Keratinocyte (primary cell): Measurements from ENCODE around the gene EPB41L2. TPM values are rescaled to one million over a fixed set of nuclear protein-coding genes. Genes with fewer than 3 reads are reported as not detected.
"Not testable (repeated sequence)": the region's sequence is repeated elsewhere in the genome, so short reads cannot be mapped to it uniquely, and the experiment has no call there.

Source experiments
- DNase-seq: peaks from one replicate; pipeline ENCODE4 v3.0.0-alpha.2; 2011; ENCODE audit warnings: low read depth, missing footprints, low spot score
- FAIRE-seq: peaks from 2 replicates; lab custom pipeline; 2011; peaks lifted over from hg19 to GRCh38; lab: Jason Lieb, UNC
- H2AFZ ChIP-seq: 2 replicates; pipeline ENCODE4 v1.6.0; 2012; ENCODE audit warnings: low read length, control low read depth, inconsistent platforms; ENCODE audit not compliant: control insufficient read depth
- H3K27ac ChIP-seq: 2 replicates; pipeline ENCODE4 v1.5.1; 2011; ENCODE audit warnings: low read length; ENCODE audit not compliant: control insufficient read depth, insufficient read depth
- H3K27me3 ChIP-seq: 3 replicates; pipeline ENCODE4 v1.6.0; 2011; ENCODE audit warnings: low read length; ENCODE audit not compliant: control insufficient read depth, insufficient read depth; ENCODE audit errors: extremely low read depth
- H3K36me3 ChIP-seq, 2 experiments: 2 replicates in 1 of 2; 3 replicates in 1 of 2; pipeline ENCODE4 v1.5.1; 2011; ENCODE audit warnings: low read length in 2 of 2, mild to moderate bottlenecking in 1 of 2; ENCODE audit not compliant: control insufficient read depth in 2 of 2, insufficient read depth in 2 of 2; ENCODE audit errors: extremely low read depth in 1 of 2
- H3K4me1 ChIP-seq: 3 replicates; pipeline ENCODE4 v1.5.1; 2011; ENCODE audit warnings: low read length; ENCODE audit not compliant: control insufficient read depth, insufficient read depth; ENCODE audit errors: extremely low read depth
- H3K4me2 ChIP-seq: 3 replicates; pipeline ENCODE4 v1.6.0; 2011; ENCODE audit warnings: low read depth, low read length; ENCODE audit not compliant: control insufficient read depth, insufficient read depth; ENCODE audit errors: extremely low read depth
- H3K4me3 ChIP-seq, 3 experiments: fragments of 200-600 bp in 1 of 3; sonication (generic) in 1 of 3; 2 replicates in 2 of 3; 3 replicates in 1 of 3; pipeline ENCODE4 v1.5.1; 2011 to 2016; ENCODE audit warnings: low read length in 3 of 3, mild to moderate bottlenecking in 3 of 3, control low read depth in 2 of 3, inconsistent platforms in 1 of 3, low read depth in 1 of 3, mixed read lengths in 1 of 3, mixed run types in 1 of 3, moderate library complexity in 1 of 3; ENCODE audit not compliant: control insufficient read depth in 2 of 3, insufficient read depth in 2 of 3; ENCODE audit errors: extremely low read depth in 1 of 3
- H3K79me2 ChIP-seq: 2 replicates; pipeline ENCODE4 v1.6.0; 2012; ENCODE audit warnings: low read length; ENCODE audit not compliant: control insufficient read depth, insufficient read depth
- H3K9ac ChIP-seq: 3 replicates; pipeline ENCODE4 v1.6.0; 2011; ENCODE audit warnings: low read length; ENCODE audit not compliant: control insufficient read depth, insufficient read depth; ENCODE audit errors: extremely low read depth
- H3K9me1 ChIP-seq: 3 replicates; pipeline ENCODE4 v1.6.0; 2011; ENCODE audit warnings: low read length; ENCODE audit not compliant: control insufficient read depth, insufficient read depth; ENCODE audit errors: extremely low read depth
- H3K9me3 ChIP-seq: 2 replicates; pipeline ENCODE4 v1.5.1; 2012; ENCODE audit warnings: low read depth, low read length; ENCODE audit not compliant: control insufficient read depth
- H4K20me1 ChIP-seq: 3 replicates; pipeline ENCODE4 v1.6.0; 2011; ENCODE audit warnings: low read length; ENCODE audit not compliant: control insufficient read depth, insufficient read depth; ENCODE audit errors: extremely low read depth
- EZH2 ChIP-seq: IDR thresholded peaks from one replicate; pipeline ENCODE4 v1.6.1; 2012; ENCODE audit warnings: inconsistent platforms, mild to moderate bottlenecking, low read length, moderate library complexity
- dilution Hi-C: fragments of 300-500 bp; cut with MboI; formaldehyde crosslinking; loops from one replicate; pipeline ENCODE4 v1.7.0; 2020; ENCODE audit warnings: low sequenced_read_pairs; ENCODE audit not compliant: extremely low pct_ligation_motif_present
- polyA plus RNA-seq, 5 experiments: library from polyadenylated mRNA; depleted of rRNA in 3 of 5; stranded (reverse) in 3 of 5; stranded (forward) in 1 of 5; unstranded in 1 of 5; fragments of >200 nt; gene quantifications; 1 replicate in 1 of 5; 2 replicates in 3 of 5; 3 replicates in 1 of 5; pipeline versions ENCODE4 v1.2.1 to v1.2.3, GENCODE V29; 2011 to 2012; ENCODE audit warnings: missing spikeins in 2 of 5, low read depth in 1 of 5, low replicate concordance in 1 of 5
- TF ChIP-seq, protein P1 (sequence below), 3 experiments: IDR thresholded peaks in 1 of 3; conservative IDR thresholded peaks in 1 of 3; optimal IDR thresholded peaks in 1 of 3; 2 replicates in 2 of 3; 3 replicates in 1 of 3; pipeline versions ENCODE3 to v1.5.1; 2011; ENCODE audit warnings: low read length in 3 of 3, mild to moderate bottlenecking in 3 of 3, moderate library complexity in 2 of 3, control low read depth in 1 of 3, inconsistent platforms in 1 of 3; ENCODE audit not compliant: insufficient read depth in 2 of 3; ENCODE audit errors: extremely low read depth in 1 of 3

EPB41L2 gene
- polyA plus RNA-seq, 1 donor (not counting 4 experiments of a cell fraction or from before 2014, with no cell fraction given), result 22.0 TPM

DNA sequence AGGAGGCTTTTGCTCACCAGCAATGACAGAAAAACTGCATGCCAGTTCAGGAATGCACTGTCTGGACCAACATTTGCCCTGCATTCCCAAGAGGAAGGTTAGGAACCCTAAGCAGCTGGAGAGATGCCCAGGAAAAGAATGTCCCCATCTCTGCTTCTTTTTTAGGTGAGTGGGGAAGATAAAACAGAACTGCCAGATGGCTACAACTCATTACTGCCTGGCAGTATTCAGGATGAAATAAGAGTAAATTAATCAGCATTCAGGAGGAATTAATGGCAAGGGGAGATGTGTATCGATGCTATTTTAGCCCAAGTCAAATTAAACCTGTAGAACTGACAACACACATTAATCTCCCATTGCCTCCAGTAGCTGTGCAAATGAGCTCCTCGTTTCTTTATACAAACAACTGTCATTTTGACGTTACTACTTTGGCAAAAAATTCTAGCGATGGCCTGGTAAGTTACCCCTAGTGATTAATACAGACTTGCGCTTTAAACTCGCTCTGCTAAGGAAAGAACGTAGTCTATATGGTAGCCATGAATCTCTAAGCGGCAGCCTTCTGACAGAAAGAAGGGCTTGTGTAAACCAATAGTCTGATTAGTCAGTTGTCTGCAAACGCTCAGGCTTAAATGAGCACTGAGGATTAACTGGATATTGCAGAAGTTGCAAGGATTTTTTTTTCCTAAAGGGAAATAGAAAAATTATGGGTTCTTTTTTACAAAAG is 252.6 kb downstream of the EPB41L2 start:
- H4K20me1 ChIP-seq, result no peaks in the 10 kb centered on the region
- DNase-seq, result no peak
- no peaks in the 10 kb centered on the region for H3K36me3 ChIP-seq
- no peak overlapping the region for H3K27ac ChIP-seq
- no peak overlapping the region for H3K9ac ChIP-seq
- TF ChIP-seq EZH2, result no peak
- TF ChIP-seq, protein P1, sequence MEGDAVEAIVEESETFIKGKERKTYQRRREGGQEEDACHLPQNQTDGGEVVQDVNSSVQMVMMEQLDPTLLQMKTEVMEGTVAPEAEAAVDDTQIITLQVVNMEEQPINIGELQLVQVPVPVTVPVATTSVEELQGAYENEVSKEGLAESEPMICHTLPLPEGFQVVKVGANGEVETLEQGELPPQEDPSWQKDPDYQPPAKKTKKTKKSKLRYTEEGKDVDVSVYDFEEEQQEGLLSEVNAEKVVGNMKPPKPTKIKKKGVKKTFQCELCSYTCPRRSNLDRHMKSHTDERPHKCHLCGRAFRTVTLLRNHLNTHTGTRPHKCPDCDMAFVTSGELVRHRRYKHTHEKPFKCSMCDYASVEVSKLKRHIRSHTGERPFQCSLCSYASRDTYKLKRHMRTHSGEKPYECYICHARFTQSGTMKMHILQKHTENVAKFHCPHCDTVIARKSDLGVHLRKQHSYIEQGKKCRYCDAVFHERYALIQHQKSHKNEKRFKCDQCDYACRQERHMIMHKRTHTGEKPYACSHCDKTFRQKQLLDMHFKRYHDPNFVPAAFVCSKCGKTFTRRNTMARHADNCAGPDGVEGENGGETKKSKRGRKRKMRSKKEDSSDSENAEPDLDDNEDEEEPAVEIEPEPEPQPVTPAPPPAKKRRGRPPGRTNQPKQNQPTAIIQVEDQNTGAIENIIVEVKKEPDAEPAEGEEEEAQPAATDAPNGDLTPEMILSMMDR (optimal IDR thresholded peaks at IDR 0.05 in 1 of 3, IDR thresholded peaks at IDR 0.05 in 1 of 3, conservative IDR thresholded peaks at IDR 0.05 in 1 of 3; ENCODE audit: extremely low read depth in 1 of 3, insufficient read depth in 2 of 3, low read length in 3 of 3), result no peak
- H3K4me2 ChIP-seq, result no peak overlapping the region
- no peak for FAIRE-seq
- dilution Hi-C loops, result no loop called here
- H3K4me3 ChIP-seq, result no peak overlapping the region
- no peaks in the 10 kb centered on the region for H3K9me1 ChIP-seq
- H3K27me3 ChIP-seq, result no peaks in the 10 kb centered on the region
- no peaks in the 10 kb centered on the region for H3K9me3 ChIP-seq
- H3K4me1 ChIP-seq, result no peaks in the 10 kb centered on the region
- no peaks in the 10 kb centered on the region for H3K79me2 ChIP-seq
- no peak overlapping the region for H2AFZ ChIP-seq

DNA sequence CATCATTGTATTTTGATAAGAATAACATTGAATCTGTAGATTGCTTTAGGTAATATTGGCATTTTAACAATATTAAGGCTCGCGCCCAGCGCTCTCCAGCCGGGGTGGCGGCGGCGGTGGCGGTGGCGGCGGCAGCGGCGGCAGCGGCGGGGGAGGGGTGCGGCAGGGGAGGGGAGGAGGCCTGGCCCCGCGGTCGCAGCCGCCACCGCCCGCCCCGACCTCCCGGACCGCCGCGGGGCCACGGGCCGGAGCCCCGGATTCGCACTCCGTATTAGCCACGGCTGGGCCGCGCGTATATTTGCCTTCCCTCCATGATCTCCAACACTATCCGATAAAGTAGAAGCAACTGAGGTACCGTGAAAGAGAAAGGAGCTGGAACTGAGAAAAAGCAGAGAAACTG is 261.7 kb downstream of the EPB41L2 start:
- H3K9me1 ChIP-seq, H3K27me3 ChIP-seq, FAIRE-seq, H3K36me3 ChIP-seq, dilution Hi-C loops, H2AFZ ChIP-seq, H3K9me3 ChIP-seq, H3K27ac ChIP-seq, H3K9ac ChIP-seq, H4K20me1 ChIP-seq, H3K4me3 ChIP-seq, H3K4me2 ChIP-seq, H3K79me2 ChIP-seq, H3K4me1 ChIP-seq, DNase-seq: not testable (repeated sequence)

DNA sequence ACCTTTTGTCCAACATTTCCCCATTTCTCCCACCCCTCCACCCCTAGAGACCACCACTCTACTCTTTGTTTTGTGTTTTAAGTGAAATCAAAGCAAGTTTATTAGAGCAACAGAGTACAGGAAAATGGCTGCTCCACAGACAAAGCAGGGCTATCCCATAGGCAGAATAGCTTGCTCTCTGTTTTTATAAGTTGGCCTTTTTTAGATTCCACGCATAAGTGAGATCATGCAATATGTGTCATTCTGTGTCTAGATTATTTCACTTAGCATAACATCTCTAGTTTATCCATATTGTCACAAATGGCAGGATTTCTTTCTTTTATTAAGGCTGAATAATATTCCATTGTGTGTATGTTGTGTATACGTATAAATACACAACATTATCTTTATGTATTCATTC is 266.0 kb downstream of the EPB41L2 start:
- no peaks in the 10 kb centered on the region for H3K4me1 ChIP-seq
- no peaks in the 10 kb centered on the region for H4K20me1 ChIP-seq
- H3K4me2 ChIP-seq, result no peak overlapping the region
- FAIRE-seq, result no peak
- H3K36me3 ChIP-seq, result no peaks in the 10 kb centered on the region
- H3K4me3 ChIP-seq, result no peak overlapping the region
- DNase-seq, result no peak
- no peak overlapping the region for H3K27ac ChIP-seq
- dilution Hi-C loops, result no loop called here
- H3K9me1 ChIP-seq, result no peaks in the 10 kb centered on the region
- no peaks in the 10 kb centered on the region for H3K9me3 ChIP-seq
- no peak for TF ChIP-seq EZH2
- H3K9ac ChIP-seq, result no peak overlapping the region
- no peaks in the 10 kb centered on the region for H3K27me3 ChIP-seq
- no peaks in the 10 kb centered on the region for H3K79me2 ChIP-seq
- no peak overlapping the region for H2AFZ ChIP-seq
